OCI-LY7 (cell line): ENCODE results near the gene PRF1.

Experiments used
- EZH2phosphoT487 ChIP-seq: fragments of 200-600 bp; sonication (generic); IDR thresholded peaks from 2 replicates; pipeline ENCODE4 v1.6.1; 2018; ENCODE audit warnings: low read depth, borderline replicate concordance, mild to moderate bottlenecking, mixed run types, antibody characterized with exemption, low read length, moderate library complexity, mixed read lengths
- TF ChIP-seq, protein P1 (sequence below): fragments of 200-600 bp; sonication (generic); conservative IDR thresholded peaks from 2 replicates; pipeline ENCODE4 v1.5.1; 2014; ENCODE audit warnings: mild to moderate bottlenecking, antibody characterized with exemption, low read length, moderate library complexity, mixed read lengths

GRCh38 chr10:70561558-70561957 is 41.0 kb downstream of the PRF1 start:
- TF ChIP-seq, protein P1, sequence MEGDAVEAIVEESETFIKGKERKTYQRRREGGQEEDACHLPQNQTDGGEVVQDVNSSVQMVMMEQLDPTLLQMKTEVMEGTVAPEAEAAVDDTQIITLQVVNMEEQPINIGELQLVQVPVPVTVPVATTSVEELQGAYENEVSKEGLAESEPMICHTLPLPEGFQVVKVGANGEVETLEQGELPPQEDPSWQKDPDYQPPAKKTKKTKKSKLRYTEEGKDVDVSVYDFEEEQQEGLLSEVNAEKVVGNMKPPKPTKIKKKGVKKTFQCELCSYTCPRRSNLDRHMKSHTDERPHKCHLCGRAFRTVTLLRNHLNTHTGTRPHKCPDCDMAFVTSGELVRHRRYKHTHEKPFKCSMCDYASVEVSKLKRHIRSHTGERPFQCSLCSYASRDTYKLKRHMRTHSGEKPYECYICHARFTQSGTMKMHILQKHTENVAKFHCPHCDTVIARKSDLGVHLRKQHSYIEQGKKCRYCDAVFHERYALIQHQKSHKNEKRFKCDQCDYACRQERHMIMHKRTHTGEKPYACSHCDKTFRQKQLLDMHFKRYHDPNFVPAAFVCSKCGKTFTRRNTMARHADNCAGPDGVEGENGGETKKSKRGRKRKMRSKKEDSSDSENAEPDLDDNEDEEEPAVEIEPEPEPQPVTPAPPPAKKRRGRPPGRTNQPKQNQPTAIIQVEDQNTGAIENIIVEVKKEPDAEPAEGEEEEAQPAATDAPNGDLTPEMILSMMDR = no peak
- TF ChIP-seq EZH2phosphoT487 = no peak
